HepG2 (cell line): Measurements from ENCODE around the gene MARCHF9. TPM values are rescaled to one million over a fixed set of nuclear protein-coding genes. Genes with fewer than 3 reads are reported as not detected.

Source experiments
- ETV5 ChIP-seq: IDR thresholded peaks from 2 replicates; pipeline ENCODE4 v1.6.1; 2018; ENCODE audit warnings: missing biosample characterization, missing genetic modification reagents, inconsistent platforms, borderline replicate concordance
- ETV6 ChIP-seq: sonication (generic); formaldehyde crosslinking; conservative IDR thresholded peaks from 2 replicates; pipeline ENCODE4 v1.4.0; 2020; ENCODE audit warnings: missing genetic modification reagents
- NCOA5 ChIP-seq: sonication (generic); formaldehyde crosslinking; IDR thresholded peaks from 2 replicates; pipeline ENCODE4 v1.4.0; 2020; ENCODE audit warnings: missing genetic modification reagents
- UBTF ChIP-seq: sonication (generic); formaldehyde crosslinking; IDR thresholded peaks from 2 replicates; pipeline ENCODE4 v1.4.0; 2020; ENCODE audit warnings: mild to moderate bottlenecking, missing genetic modification reagents
- ZBED4 ChIP-seq: sonication (generic); formaldehyde crosslinking; IDR thresholded peaks from 2 replicates; pipeline ENCODE4 v1.4.0; 2020; ENCODE audit warnings: missing genetic modification reagents, borderline replicate concordance
- ZNF362 ChIP-seq: sonication (generic); formaldehyde crosslinking; IDR thresholded peaks from 2 replicates; pipeline ENCODE4 v1.4.0; 2020; ENCODE audit warnings: missing genetic modification reagents, mild to moderate bottlenecking, borderline replicate concordance
- polyA plus RNA-seq, 8 experiments: library from polyadenylated mRNA; depleted of rRNA in 3 of 8; stranded (reverse) in 7 of 8; unstranded in 1 of 8; fragments of >200 nt; fragmentation: Illumina TruSeq in 4 of 8; extraction: Trizol in 4 of 8; gene quantifications; 2 replicates each; pipeline versions ENCODE4 v1.2.1 to v1.2.3, GENCODE V29; 2011 to 2016; ENCODE audit warnings: low read depth in 4 of 8, missing spikeins in 1 of 8, mixed read lengths in 1 of 8; ENCODE audit not compliant: insufficient read depth in 1 of 8
- total RNA-seq, 5 experiments: library from RNA; depleted of rRNA; stranded (reverse); fragments of >200 nt; fragmentation: Illumina TruSeq; extraction: Trizol; gene quantifications; 2 replicates each; pipeline ENCODE4 v1.2.3, GENCODE V29; 2016; ENCODE audit warnings: low read depth in 1 of 5
- TF ChIP-seq, protein P1 (sequence below): IDR thresholded peaks from 2 replicates; pipeline ENCODE4 v1.6.1; 2016; ENCODE audit warnings: mild to moderate bottlenecking
- TF ChIP-seq, protein P2 (sequence below): IDR thresholded peaks from 2 replicates; pipeline ENCODE4 v1.6.1; 2016

MARCHF9 gene
- total and polyA plus RNA-seq, 2 of the 13 experiments (the other 11 are each of a cell fraction or from before 2014, with no cell fraction given) = 5.7 to 9.6 TPM

DNA sequence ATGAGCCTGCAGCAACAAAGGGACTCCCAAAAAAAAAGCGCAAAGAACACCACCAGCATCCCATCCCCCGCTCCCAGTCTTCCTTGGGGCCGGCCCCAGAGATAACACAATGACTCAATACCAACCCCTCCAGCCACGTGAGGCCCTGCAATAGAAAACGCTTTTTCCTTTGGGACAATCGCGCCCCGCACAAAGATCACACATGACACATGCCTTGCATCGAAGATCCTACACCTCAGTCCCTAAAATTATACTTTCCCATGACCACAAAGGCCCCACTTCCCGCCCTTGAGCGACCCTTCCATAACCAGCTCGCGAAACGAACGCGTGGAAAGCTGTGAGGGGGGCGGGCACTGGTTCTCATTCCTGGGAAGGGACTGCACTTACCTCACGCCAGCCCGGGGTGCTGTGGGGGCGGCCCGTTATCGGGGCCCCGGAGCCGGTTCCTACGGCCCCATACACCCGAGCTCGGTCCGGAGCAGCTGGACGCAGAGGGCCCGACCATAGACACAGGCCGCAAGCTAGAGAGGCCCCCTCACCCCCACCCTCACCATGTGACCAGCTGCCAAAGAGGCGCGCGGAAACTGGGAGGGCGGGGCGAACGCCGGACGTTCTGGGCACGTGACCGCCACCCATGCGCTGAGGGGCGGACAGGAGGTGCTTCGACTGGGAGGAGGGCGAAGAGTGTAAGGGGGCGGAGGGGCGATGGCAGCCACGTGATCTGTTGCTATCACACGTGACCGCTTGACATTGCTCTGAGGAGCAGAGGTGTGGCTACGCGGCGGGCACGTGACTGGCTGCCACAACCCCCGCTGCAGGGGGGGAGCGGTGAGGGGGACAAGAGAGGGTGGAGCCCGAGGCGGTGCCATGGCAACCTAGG lies 2.9 kb upstream of the MARCHF9 start, which contains the start of gene CDK4 (continued):
- TF ChIP-seq UBTF (peak; percentile 82), ETV5 (CRISPR knock-in tag) (peak; percentile 70; the same call in 1 of the 2 replicates), ZBED4 (peak; percentile 36; the same call in 1 of the 2 replicates), ZNF362 (CRISPR knock-in tag) (peak; percentile 62; the same call in 1 of the 2 replicates), NCOA5 (CRISPR knock-in tag) (no peak), ETV6 (CRISPR knock-in tag) (peak; percentile 36; the same call in 1 of the 2 replicates)
- TF ChIP-seq, protein P1, sequence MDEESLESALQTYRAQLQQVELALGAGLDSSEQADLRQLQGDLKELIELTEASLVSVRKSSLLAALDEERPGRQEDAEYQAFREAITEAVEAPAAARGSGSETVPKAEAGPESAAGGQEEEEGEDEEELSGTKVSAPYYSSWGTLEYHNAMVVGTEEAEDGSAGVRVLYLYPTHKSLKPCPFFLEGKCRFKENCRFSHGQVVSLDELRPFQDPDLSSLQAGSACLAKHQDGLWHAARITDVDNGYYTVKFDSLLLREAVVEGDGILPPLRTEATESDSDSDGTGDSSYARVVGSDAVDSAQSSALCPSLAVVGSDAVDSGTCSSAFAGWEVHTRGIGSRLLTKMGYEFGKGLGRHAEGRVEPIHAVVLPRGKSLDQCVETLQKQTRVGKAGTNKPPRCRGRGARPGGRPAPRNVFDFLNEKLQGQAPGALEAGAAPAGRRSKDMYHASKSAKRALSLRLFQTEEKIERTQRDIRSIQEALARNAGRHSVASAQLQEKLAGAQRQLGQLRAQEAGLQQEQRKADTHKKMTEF (CRISPR knock-in tag) = peak; percentile 97
- TF ChIP-seq, protein P2, sequence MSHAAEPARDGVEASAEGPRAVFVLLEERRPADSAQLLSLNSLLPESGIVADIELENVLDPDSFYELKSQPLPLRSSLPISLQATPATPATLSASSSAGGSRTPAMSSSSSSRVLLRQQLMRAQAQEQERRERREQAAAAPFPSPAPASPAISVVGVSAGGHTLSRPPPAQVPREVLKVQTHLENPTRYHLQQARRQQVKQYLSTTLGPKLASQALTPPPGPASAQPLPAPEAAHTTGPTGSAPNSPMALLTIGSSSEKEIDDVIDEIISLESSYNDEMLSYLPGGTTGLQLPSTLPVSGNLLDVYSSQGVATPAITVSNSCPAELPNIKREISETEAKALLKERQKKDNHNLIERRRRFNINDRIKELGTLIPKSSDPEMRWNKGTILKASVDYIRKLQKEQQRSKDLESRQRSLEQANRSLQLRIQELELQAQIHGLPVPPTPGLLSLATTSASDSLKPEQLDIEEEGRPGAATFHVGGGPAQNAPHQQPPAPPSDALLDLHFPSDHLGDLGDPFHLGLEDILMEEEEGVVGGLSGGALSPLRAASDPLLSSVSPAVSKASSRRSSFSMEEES (CRISPR knock-in tag) = peak; percentile 99
